ENCODE measurements around the gene DPP6.

DPP6 gene

DNA sequence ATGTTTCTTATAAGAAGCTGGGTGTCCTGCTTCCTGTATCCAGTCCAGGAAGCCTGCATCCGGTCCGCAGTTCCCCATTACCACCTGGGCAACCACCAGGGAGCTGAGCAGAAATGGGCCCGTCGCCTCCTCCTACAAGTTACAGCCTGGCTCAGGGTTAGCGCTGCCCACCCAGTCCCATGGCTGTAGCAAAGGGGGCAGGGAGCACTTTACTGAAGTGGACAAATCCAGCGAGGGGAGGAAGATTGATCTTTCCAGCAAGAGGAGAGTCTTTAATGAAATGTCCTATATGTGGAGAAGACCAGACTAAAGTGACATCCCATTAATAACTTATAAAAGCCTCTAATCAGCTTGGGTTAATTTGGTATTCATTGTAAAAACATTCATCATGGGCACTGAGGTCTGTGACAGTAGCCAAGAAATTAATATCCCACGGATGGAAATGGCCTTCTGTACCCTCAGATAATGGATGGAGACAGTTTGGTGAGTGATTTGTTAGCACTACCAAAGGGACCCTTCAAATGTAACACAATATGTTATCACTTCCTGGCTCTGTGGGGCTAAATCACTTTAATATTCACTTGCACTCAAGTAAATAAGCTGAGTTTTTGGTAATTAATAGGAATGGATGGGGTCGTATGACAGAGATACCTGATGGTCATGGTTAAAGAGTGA, 627.3 kb downstream of the DPP6 start:
- no peak for DNase-seq

- DNase-seq = no peak
These were observed 628.9 kb downstream of the DPP6 start for GRCh38 chr7:154680894-154681659.

- no peak for DNase-seq
These were observed 629.8 kb downstream of the DPP6 start for GRCh38 chr7:154682003-154682402.

- no peak for DNase-seq
These were observed 632.7 kb downstream of the DPP6 start for GRCh38 chr7:154684666-154685563.

GRCh38 chr7:154685564-154685901, 633.3 kb downstream of the DPP6 start:
- no peak for DNase-seq

DNA sequence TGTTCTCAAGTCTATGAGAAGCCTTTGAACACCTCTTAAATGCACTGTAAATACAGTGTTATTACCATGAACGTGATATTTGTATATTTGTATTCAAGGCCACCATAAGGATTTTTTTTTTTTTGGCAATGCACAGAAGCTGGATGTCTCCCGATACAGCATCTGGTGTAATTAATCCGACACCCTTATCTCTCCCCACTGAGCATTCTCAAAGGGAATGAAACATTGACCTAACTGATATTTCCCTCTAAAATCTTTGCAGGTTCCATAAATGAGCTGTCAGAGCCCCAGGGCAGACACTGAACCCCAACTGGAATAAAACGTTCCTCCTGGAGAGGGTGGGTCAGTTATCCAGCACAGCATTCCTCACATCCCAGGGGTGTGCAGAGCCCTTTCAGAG, 634.1 kb downstream of the DPP6 start:
- no peak for DNase-seq

DNA sequence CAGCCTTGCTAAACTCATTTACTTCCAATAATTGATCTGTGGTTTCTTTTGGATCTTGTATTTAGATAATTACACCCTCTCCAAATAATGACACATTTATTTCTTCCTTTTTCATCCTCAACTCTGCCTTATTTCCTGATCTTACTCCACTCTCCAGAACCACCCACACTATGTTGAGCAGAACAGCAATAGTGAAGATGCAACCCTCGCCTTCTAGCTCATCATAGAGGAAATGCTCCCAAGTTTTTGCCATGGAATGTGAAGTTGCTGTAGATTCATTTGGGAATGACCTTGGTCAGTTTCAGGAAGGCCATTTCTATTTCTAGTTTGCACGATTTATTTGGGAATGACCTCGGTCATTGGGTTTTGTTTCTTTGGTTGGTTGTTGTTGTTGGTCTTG, 636.8 kb downstream of the DPP6 start:
- no peak for DNase-seq

DNA sequence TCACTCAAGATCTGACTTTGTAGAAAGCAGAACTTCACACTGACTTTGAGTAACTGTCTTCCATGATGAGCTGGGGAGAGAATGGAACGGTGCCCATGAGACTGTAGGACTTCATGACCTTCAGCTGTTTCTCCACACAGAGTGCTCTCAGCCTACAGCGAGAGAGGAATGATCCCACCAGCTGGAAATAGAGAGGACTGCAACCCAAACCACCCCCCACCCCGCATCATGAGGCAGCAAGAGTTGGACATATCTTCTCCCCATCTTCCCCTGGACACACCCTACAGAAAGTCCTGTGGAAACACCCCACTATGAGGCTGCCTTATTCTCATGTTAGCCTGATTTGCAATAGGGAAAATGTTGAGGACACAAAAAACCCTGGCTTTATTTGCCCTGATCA, 638.2 kb downstream of the DPP6 start:
- no peak for DNase-seq

DNA sequence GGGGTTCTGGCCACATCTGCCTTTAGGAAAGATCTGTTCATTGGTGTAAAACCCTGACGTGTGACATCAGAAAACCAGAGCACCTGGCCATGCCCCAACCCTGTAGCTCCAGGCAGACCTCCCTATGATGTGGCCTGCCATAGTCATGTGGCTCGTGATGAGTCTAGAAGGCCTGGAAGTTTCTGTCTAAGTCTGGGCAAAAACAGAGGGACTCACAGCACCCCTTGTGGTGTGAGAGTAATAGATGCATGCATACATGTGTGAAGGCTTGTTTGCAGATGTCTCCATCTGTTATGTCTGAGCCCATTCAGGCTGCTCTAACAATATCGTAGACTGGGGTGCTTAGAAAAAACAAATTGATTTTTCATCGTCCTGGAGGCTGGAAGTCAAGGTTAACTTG, 641.5 kb downstream of the DPP6 start:
- no peak for DNase-seq

DNA sequence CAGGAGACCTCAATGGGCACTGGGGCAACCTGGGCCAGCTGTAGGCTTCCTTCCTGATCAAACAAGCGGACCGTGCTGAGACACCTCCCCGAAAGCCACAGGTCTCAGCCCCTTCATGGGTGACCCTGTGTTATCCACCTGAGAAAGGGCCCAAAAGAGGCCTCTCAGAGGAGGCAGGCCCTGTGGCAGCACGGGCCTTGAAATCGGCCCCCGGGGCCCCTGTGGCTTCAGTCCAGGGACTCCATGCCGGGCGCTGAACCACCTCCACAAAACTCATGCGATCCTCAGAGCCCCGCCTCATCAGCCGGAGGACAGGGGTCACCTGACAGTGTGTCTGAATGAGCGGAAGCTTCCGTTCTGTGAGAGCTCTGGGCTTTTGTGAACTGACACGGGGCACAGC, 643.6 kb downstream of the DPP6 start:
- DNase-seq = no peak

DNA sequence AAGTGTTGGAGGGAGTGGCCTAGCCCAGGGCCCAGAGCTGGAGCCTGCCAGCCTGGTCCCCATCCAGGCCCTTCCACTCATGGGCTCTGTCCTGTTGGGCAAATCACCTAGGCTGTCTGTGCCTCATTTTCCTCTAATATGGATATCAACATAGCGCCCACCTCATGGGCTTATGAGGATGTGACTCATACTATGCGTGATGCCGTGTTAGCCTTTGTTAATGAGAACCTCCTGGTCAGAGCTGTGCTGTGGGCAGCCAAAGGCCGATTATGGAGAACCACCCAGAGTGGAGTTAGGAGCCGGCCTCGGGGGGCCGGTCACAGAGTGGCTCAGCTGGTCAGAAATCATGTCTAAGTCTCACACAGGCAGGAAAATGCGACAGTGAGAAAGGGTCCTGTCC, 644.4 kb downstream of the DPP6 start:
- DNase-seq = no peak

DNA sequence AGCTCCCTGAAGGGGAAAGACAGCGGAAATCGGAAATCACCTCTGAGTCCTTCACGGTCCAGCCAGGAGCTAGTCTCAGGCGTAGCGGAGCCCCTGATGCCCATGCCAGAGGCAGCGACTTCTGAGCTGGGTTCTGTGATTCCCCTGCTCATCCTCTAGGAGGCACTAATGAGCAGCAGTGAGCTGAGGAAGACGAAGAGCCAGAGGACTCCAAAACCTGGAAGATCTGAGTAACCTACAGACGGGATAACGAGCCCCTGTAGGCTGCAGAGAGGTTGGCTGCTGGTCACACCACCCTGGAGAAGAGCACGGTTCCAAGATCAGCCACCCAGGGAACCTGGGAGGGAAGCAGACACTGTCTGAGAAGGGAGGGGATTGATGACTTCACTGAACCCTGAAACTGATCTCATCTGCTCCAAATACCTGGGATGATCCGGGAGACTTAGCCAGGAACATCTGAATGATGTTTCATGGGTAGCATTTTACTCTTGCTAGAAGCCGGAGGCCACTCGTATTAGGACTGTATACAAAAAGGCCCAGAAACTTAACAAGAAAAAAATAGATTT, 646.6 kb downstream of the DPP6 start:
- DNase-seq = no peak

DNA sequence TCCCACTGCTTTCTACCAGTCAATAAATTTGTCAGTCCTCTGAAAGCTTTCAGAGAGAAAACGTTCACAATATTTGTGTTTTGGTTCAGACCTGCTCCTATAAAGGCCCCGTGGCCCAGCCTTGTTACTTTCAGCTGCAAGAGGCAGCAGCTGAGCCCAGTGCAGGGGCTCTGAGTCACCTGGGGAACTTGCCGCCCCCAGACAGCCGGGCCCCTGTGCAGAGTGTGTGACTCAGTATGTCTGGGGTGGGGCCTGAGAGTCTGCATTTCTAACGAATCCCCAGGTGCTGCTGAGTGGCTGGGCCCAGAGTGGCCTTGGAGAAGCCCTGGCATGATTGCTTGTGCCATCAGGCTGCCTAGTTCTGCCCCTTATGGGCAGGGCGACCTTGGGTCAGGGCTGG, 647.2 kb downstream of the DPP6 start:
- DNase-seq = no peak

DNA sequence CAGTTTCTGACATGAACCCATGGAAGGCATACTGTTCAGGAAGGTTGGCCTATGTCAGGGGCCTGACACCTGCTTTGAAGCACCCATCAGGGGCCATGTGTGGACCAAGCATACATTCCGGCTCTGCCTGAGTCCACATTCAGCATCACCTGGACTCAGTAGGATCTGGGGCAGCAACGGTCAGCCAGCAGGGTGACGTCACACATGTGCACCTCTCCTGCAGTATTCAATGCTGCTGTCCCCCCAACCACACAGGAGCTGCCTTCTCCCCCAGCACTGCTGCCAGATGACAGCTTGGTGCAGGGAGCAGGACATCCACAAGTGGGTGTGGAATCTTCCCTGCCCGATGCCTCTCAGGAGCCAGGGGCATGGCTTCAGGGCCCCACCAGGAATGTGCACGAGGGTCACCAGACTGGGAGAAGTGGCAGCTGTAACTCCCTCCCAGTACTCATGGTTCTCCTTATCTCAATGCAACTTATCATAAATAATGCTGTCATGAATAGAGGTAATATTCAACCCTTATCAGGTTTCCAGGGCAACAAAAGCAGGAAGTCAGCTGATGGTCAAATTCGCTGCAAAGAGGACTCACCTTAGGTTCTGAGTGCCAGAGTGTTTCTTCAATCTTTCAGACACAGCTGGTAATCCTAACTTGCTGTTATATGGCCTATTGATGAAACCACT, 657.8 kb downstream of the DPP6 start:
- no peak for DNase-seq

GRCh38 chr7:154720016-154720415, 667.8 kb downstream of the DPP6 start:
- no peak for DNase-seq

- no peak for DNase-seq
These were observed 668.9 kb downstream of the DPP6 start for GRCh38 chr7:154721086-154721485.

GRCh38 chr7:154726368-154726767, 674.2 kb downstream of the DPP6 start:
- no peak for DNase-seq

DNA sequence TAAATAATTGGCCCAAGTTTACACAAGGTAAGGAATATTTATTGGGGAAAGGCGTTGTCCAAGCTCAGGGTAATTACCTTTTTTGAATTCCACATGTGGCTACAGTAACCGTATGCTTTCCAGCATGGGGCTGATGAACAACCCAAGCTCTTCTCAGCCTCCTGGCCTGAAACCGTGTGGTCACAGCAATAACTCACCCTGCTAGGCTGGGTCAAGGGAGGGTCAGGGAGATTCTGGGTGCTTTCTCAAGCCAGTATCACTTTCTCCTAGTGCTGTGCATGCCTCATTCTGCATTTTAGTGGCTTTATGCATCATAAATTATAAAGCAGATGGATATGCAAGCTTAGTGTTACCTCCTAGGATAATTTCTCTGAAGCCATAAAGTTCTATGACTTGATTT, 676.9 kb downstream of the DPP6 start:
- no peak for DNase-seq

- no peak for DNase-seq
These were observed 683.6 kb downstream of the DPP6 start for GRCh38 chr7:154735766-154736165.

- no peak for DNase-seq
These were observed 684.2 kb downstream of the DPP6 start for GRCh38 chr7:154736389-154736788.

DNA sequence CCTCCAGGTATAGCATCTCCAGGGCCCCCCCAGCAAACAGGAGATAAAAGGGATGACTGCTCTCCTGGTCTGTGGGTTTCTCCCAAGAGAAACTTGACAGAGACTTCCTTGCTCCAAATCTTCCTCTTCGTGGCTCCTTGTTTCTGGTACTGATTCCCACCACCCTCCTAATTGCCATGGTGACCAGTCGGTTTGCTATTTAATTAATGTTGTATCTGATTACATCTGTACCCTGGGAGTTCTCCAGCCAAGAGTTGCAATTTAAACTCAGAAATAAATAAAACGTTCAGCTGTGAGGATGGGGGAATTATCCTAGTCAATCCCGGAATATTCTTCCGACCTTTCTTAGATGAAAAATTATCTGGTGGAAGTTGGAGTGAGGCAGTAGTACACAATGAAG, 686.0 kb downstream of the DPP6 start:
- no peak for DNase-seq

GRCh38 chr7:154741131-154741530, 688.9 kb downstream of the DPP6 start:
- DNase-seq = no peak

DNA sequence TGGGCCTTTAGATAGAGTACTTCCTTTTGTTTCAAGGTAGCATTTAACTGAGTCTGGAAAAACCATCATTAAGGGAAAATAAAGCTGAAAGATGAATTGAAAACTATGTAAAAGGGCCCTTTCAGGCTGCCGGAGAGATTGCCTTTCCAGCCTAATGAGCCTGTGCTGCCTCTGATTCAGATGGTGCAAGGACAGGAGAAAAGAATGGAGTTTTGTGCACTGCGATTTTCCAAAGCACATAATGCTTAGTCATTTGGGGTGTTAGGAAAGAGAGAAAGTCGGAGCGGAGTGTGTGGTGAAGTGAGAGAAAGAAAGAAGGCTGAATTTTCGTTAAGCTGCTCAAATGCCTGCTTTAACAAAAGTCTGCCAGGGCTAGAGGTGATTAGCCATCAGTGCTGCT, 691.0 kb downstream of the DPP6 start:
- DNase-seq = no peak
